Testis (tissue), 3 donors: ENCODE measurements around the gene MPPE1. TPM values are rescaled to one million over a fixed set of nuclear protein-coding genes. Genes with fewer than 3 reads are reported as not detected.
A peak's percentile ranks its signal among the peaks of the same experiment; 100 is the strongest.

Source experiments
- DNase-seq: peaks from one replicate; pipeline ENCODE4 v3.0.0-alpha.2; 2019
- H3K27ac ChIP-seq, 2 donors: fragments of 200-600 bp; sonication (generic); one replicate each; pipeline ENCODE4 v1.5.1; 2019
- H3K27me3 ChIP-seq: fragments of 200-600 bp; sonication (generic); one replicate; pipeline ENCODE4 v1.5.1; 2019
- H3K36me3 ChIP-seq: fragments of 200-600 bp; sonication (generic); one replicate; pipeline ENCODE4 v1.5.1; 2017; ENCODE audit warnings: low read depth; ENCODE audit errors: missing control alignments
- H3K4me1 ChIP-seq: fragments of 200-600 bp; sonication (generic); one replicate; pipeline ENCODE4 v1.5.1; 2019
- H3K4me3 ChIP-seq, 2 donors: fragments of 200-600 bp; sonication (generic); one replicate each; pipeline ENCODE4 v1.5.1; 2017 to 2019
- H3K9me3 ChIP-seq: fragments of 200-600 bp; sonication (generic); one replicate; pipeline ENCODE4 v1.5.1; 2017
- POLR2A ChIP-seq: fragments of 450-650 bp; IDR thresholded peaks from one replicate; pipeline ENCODE4 v1.6.1; 2017; ENCODE audit warnings: antibody characterized with exemption, mild to moderate bottlenecking, moderate library complexity
- WGBS, 2 donors: methylation state at CpG; one replicate each; pipeline ENCODE4 v1.1.5; 2018; 5-methylcytosine and 5-hydroxymethylcytosine counted together
- intact Hi-C: fragments of 100-400 bp; cut with DNase I; formaldehyde crosslinking; loops from one replicate; pipeline ENCODE4 v1.15.1; 2023; ENCODE audit warnings: low total_unique reads
- polyA plus RNA-seq: library from polyadenylated mRNA; stranded (reverse); fragments of 350-450 nt; fragmentation: Illumina TruSeq; extraction: RNeasy Lipid Tissue Mini Kit (QIAGEN cat#74804); gene quantifications from one replicate; pipeline ENCODE4 v1.2.3, GENCODE V29; 2014; ENCODE audit warnings: low read depth, low replicate concordance; ENCODE audit not compliant: insufficient read depth
- total RNA-seq, 2 donors: library from RNA; depleted of rRNA; stranded (reverse); fragments of >200 nt; gene quantifications; one replicate each; pipeline ENCODE4 v1.2.3, GENCODE V29; 2016
- TF ChIP-seq, protein P1 (sequence below), 3 experiments: fragments of 450-650 bp in 2 of 3; fragments of 200-600 bp in 1 of 3; sonication (generic) in 1 of 3; IDR thresholded peaks; one replicate each; pipeline ENCODE4 v1.5.1; 2016 to 2019; ENCODE audit warnings: antibody characterized with exemption in 3 of 3, mild to moderate bottlenecking in 2 of 3, moderate library complexity in 1 of 3

The MPPE1 gene
- total and polyA plus RNA-seq, 3 donors from 2014 or later, result 28.3 to 37.5 (median 32.8) TPM

DNA sequence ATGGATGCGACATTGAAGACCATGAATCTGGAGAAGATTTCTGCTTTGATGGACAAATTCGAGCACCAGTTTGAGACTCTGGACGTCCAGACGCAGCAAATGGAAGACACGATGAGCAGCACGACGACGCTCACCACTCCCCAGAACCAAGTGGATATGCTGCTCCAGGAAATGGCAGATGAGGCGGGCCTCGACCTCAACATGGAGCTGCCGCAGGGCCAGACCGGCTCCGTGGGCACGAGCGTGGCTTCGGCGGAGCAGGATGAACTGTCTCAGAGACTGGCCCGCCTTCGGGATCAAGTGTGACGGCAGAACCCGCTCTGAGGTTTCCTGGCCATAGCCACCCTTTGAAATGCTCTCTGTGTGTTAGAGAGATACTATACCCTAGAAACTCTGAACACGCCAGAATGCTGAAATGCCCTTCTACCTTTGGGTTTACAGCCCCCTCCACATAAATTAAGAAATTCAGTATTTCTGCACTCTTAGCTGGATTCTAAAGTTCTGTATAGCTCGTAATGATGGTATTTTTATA, 56.2 kb downstream of the MPPE1 start:
- H3K27me3 ChIP-seq, result no peaks in the 10 kb centered on the region
- peak overlapping the region; percentile 75 to 89 for H3K27ac ChIP-seq
- H3K9me3 ChIP-seq, result no peaks in the 10 kb centered on the region
- peak; percentile 57 for DNase-seq
- H3K4me3 ChIP-seq, result peak overlapping the region; percentile 82 to 88
- H3K36me3 ChIP-seq, result no peaks in the 10 kb centered on the region
- intact Hi-C loops, result no loop called here
- peaks cover 19% of the 10 kb centered on the region for H3K4me1 ChIP-seq
- TF ChIP-seq, protein P1, sequence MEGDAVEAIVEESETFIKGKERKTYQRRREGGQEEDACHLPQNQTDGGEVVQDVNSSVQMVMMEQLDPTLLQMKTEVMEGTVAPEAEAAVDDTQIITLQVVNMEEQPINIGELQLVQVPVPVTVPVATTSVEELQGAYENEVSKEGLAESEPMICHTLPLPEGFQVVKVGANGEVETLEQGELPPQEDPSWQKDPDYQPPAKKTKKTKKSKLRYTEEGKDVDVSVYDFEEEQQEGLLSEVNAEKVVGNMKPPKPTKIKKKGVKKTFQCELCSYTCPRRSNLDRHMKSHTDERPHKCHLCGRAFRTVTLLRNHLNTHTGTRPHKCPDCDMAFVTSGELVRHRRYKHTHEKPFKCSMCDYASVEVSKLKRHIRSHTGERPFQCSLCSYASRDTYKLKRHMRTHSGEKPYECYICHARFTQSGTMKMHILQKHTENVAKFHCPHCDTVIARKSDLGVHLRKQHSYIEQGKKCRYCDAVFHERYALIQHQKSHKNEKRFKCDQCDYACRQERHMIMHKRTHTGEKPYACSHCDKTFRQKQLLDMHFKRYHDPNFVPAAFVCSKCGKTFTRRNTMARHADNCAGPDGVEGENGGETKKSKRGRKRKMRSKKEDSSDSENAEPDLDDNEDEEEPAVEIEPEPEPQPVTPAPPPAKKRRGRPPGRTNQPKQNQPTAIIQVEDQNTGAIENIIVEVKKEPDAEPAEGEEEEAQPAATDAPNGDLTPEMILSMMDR (IDR thresholded peaks at IDR 0.05), result no peak
- TF ChIP-seq POLR2A, result no peak
- 0 to 1% methylated on average over 10 to 23 of the region's 23 CpGs for WGBS, 2 donors

DNA sequence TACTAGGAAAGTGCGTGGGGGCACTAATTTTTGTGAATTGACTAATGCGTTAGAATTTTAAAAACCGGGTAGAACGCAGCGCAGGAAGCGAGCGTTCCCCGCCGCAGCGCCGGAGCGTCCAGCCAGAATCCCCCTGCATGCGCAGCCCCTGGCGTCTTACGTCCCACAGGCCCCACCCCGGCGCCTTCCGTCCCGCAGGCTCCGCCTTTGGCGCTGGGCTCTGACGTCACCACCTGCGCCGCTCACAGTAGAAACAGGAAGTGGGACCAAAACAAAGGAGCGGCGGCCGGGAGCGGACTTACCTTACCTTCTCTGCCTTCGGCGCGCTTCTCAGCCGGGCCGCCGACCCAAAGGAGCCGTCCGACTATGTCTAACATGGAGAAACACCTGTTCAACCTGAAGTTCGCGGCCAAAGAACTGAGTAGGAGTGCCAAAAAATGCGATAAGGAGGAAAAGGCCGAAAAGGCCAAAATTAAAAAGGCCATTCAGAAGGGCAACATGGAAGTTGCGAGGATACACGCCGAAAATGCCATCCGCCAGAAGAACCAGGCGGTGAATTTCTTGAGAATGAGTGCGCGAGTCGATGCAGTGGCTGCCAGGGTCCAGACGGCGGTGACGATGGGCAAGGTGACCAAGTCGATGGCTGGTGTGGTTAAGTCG, 56.8 kb downstream of the MPPE1 start, which contains the start of gene CHMP1B:
Gene CHMP1B, plus strand, starts transcription at position 268 of the 660 bp plus-strand sequence. Its CDS starts 99 bp downstream, at position 367.
- peak; percentile 99 for DNase-seq
- TF ChIP-seq, protein P1 (IDR thresholded peaks at IDR 0.05), result peak in 1 of 3 experiments; percentile 1
- TF ChIP-seq POLR2A, result peak; percentile 87
- Histone ChIP-seq H3K9me3 (no peaks in the 10 kb centered on the region), H3K27me3 (no peaks in the 10 kb centered on the region), H3K36me3 (no peaks in the 10 kb centered on the region), H3K4me1 (peaks cover 19% of the 10 kb centered on the region), H3K4me3 (peak within 1 kb of the TSS; percentile 82 to 88), H3K27ac (peak within 1 kb of the TSS; percentile 75 to 89)
- intact Hi-C loops, result no loop called here
- WGBS, 2 donors, result 0 to 1% methylated on average over 52 to 53 of the region's 53 CpGs

DNA sequence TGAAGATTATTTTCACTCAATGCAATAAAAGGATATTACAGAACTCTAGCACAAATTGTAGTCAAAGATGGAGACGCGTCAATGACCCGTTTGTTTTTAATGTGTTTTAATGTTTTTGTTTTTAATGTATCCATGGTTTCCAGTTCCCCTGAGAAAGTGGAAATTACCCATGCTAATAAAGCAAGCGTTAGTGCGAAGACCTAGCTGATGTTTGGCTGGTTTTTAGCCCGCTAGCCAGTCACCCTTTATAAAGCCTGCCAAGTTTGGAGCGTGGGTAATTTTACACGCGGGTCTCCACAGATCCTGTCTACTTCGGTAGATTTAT, 57.3 kb downstream of the MPPE1 start:
- Histone ChIP-seq H3K9me3 (no peaks in the 10 kb centered on the region), H3K27me3 (no peaks in the 10 kb centered on the region), H3K4me3 (peak overlapping the region; percentile 82 to 88), H3K4me1 (peaks cover 19% of the 10 kb centered on the region), H3K36me3 (no peaks in the 10 kb centered on the region), H3K27ac (peak overlapping the region; percentile 75 to 89)
- intact Hi-C loops, result no loop called here
- TF ChIP-seq, protein P1 (IDR thresholded peaks at IDR 0.05), result no peak
- no peak for TF ChIP-seq POLR2A
- no peak for DNase-seq
- WGBS, 2 donors, result 0% methylated on average over 10 of the region's 10 CpGs

DNA sequence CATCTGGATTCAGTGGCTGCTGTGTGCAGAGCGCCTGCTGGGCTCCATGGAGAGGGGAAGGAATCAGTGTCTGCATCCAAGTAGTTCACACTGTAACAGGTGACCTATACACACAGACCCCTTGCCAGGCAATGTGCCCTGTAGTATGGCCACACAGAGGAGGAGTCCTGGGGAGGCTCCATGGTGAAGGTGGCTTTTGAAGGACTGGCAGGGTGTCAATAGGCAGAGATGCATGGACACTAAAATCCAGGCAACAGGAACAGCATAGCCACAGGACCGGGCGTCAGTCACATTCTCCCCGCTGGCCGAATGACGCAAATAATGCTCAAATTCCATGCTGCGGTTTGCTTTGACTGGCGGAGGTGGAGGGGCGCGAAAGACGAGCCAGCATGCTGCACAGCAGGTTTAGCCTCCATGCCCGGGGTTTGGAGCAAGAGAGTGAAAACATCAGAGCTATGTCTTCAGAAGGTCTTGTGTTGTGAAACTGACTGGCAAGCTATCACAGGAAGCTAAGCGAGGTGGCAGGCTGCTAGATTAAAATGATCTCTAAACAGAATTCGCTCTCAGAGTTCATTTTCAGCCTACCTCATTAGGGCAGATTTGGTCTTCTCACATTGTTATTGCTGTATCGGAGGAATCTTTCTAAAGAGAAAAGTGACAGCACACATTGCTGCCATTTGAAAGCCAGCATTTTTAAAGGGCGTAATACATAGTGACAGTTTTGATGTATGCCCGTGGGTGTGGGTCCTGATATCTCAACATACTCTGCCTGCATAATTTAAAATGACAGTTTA, 58.1 kb downstream of the MPPE1 start:
- H3K4me3 ChIP-seq, result peak overlapping the region; percentile 82 to 88
- WGBS, 2 donors, result 2 to 22% methylated on average over 11 to 17 of the region's 17 CpGs
- peak overlapping the region; percentile 75 to 89 for H3K27ac ChIP-seq
- no peaks in the 10 kb centered on the region for H3K27me3 ChIP-seq
- H3K9me3 ChIP-seq, result no peaks in the 10 kb centered on the region
- no peak for TF ChIP-seq POLR2A
- TF ChIP-seq, protein P1 (IDR thresholded peaks at IDR 0.05), result no peak
- H3K36me3 ChIP-seq, result no peaks in the 10 kb centered on the region
- peaks cover 19% of the 10 kb centered on the region for H3K4me1 ChIP-seq
- intact Hi-C loops, result no loop called here
- DNase-seq, result peak; percentile 68
